Liver (tissue), 3 donors: Measurements from ENCODE around the gene RANBP6.

Experiments used
- EGR1 ChIP-seq, 2 donors: IDR thresholded peaks; 2 replicates each; pipeline ENCODE4 v1.6.1; 2016 to 2018; ENCODE audit warnings: antibody characterized with exemption in 2 of 2, low read depth in 2 of 2
- GABPA ChIP-seq, 2 donors: IDR thresholded peaks in 1 of 2; conservative IDR thresholded peaks in 1 of 2; 2 replicates each; pipeline ENCODE4 v1.6.1; 2016; ENCODE audit warnings: antibody characterized with exemption in 2 of 2, mild to moderate bottlenecking in 1 of 2, moderate library complexity in 1 of 2
- HNF4G ChIP-seq: IDR thresholded peaks from 2 replicates; pipeline ENCODE4 v1.6.1; 2016; ENCODE audit warnings: antibody characterized with exemption
- NR2F2 ChIP-seq: IDR thresholded peaks from 2 replicates; pipeline ENCODE4 v1.6.1; 2016; ENCODE audit warnings: antibody characterized with exemption
- RAD21 ChIP-seq, 2 donors: IDR thresholded peaks; 2 replicates each; pipeline ENCODE4 v1.6.1; 2016; ENCODE audit warnings: antibody characterized with exemption in 2 of 2, mild to moderate bottlenecking in 2 of 2
- TAF1 ChIP-seq: conservative IDR thresholded peaks from 2 replicates; pipeline ENCODE4 v1.6.1; 2016; ENCODE audit warnings: antibody characterized with exemption, mild to moderate bottlenecking
- YY1 ChIP-seq: IDR thresholded peaks from 2 replicates; pipeline ENCODE4 v1.6.1; 2016; ENCODE audit warnings: antibody characterized with exemption, mild to moderate bottlenecking
- TF ChIP-seq, protein P1 (sequence below): IDR thresholded peaks from 2 replicates; pipeline ENCODE4 v1.6.1; 2016; ENCODE audit warnings: antibody characterized with exemption
- TF ChIP-seq, protein P2 (sequence below): fragments of 150-350 bp; IDR thresholded peaks from 2 replicates; pipeline ENCODE4 v1.5.1; 2017; ENCODE audit warnings: improper control_type of control experiment, low read depth, low read length; ENCODE audit not compliant: missing input control
- donor health status: healthy.
- donor health status: healthy.

- TF ChIP-seq, protein P1, sequence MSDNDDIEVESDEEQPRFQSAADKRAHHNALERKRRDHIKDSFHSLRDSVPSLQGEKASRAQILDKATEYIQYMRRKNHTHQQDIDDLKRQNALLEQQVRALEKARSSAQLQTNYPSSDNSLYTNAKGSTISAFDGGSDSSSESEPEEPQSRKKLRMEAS: no peak
- TF ChIP-seq, protein P2, sequence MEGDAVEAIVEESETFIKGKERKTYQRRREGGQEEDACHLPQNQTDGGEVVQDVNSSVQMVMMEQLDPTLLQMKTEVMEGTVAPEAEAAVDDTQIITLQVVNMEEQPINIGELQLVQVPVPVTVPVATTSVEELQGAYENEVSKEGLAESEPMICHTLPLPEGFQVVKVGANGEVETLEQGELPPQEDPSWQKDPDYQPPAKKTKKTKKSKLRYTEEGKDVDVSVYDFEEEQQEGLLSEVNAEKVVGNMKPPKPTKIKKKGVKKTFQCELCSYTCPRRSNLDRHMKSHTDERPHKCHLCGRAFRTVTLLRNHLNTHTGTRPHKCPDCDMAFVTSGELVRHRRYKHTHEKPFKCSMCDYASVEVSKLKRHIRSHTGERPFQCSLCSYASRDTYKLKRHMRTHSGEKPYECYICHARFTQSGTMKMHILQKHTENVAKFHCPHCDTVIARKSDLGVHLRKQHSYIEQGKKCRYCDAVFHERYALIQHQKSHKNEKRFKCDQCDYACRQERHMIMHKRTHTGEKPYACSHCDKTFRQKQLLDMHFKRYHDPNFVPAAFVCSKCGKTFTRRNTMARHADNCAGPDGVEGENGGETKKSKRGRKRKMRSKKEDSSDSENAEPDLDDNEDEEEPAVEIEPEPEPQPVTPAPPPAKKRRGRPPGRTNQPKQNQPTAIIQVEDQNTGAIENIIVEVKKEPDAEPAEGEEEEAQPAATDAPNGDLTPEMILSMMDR: no peak
- no peak for TF ChIP-seq NR2F2
- no peak for TF ChIP-seq TAF1
- no peak for TF ChIP-seq HNF4G
- TF ChIP-seq EGR1 (IDR thresholded peaks at IDR 0.05; ENCODE audit: low read depth in 2 of 2): no peak
- TF ChIP-seq RAD21 (IDR thresholded peaks at IDR 0.05): no peak
- no peak for TF ChIP-seq YY1
- no peak for TF ChIP-seq GABPA (IDR thresholded peaks at IDR 0.05 in 1 of 2, conservative IDR thresholded peaks at IDR 0.05 in 1 of 2)
Observed at GRCh38 chr9:6029604-6030274, 14.3 kb upstream of the RANBP6 start.
